ENCODE measurements around the gene PLEKHS1.
"Not testable (repeated sequence)": the region's sequence is repeated elsewhere in the genome, so short reads cannot be mapped to it uniquely, and the experiment has no call there.

The PLEKHS1 gene

GRCh38 chr10:113791691-113792090 lies 40.2 kb downstream of the PLEKHS1 start:
- DNase-seq (ENCODE audit: low read depth), result no peak

GRCh38 chr10:113801569-113801968 lies 50.1 kb downstream of the PLEKHS1 start:
- DNase-seq (ENCODE audit: low read depth), result no peak

- no peak for DNase-seq (ENCODE audit: low read depth)
Measured at GRCh38 chr10:113802997-113803396, 51.5 kb downstream of the PLEKHS1 start.

- DNase-seq (ENCODE audit: low read depth), result no peak
Measured at GRCh38 chr10:113806503-113806902, 55.0 kb downstream of the PLEKHS1 start.

GRCh38 chr10:113808168-113808567 lies 56.7 kb downstream of the PLEKHS1 start:
- no peak for DNase-seq (ENCODE audit: low read depth)

- DNase-seq (ENCODE audit: low read depth), result not testable (repeated sequence)
Measured at GRCh38 chr10:113814700-113815099, 63.2 kb downstream of the PLEKHS1 start.

- no peak for DNase-seq (ENCODE audit: low read depth)
Measured at GRCh38 chr10:113819989-113820388, 68.5 kb downstream of the PLEKHS1 start.

- DNase-seq (ENCODE audit: low read depth), result no peak
Measured at GRCh38 chr10:113820507-113820906, 69.0 kb downstream of the PLEKHS1 start.

- not testable (repeated sequence) for DNase-seq (ENCODE audit: low read depth)
Measured at GRCh38 chr10:113821306-113821705, 69.8 kb downstream of the PLEKHS1 start.

GRCh38 chr10:113822174-113822573 lies 70.7 kb downstream of the PLEKHS1 start:
- no peak for DNase-seq (ENCODE audit: low read depth)

- DNase-seq (ENCODE audit: low read depth), result no peak
Measured at GRCh38 chr10:113823389-113823788, 71.9 kb downstream of the PLEKHS1 start.

GRCh38 chr10:113825791-113826190 lies 74.3 kb downstream of the PLEKHS1 start:
- DNase-seq (ENCODE audit: low read depth), result no peak

- not testable (repeated sequence) for DNase-seq (ENCODE audit: low read depth)
Measured at GRCh38 chr10:113828567-113828966, 77.1 kb downstream of the PLEKHS1 start.
